22Rv1 (cell line): ENCODE results near the gene CAVIN4.

ENCODE experiments used
- H3K27ac ChIP-seq: fragments of 450-650 bp; 2 replicates; pipeline ENCODE4 v1.5.1; 2017
- CTCF ChIP-seq: fragments of 450-650 bp; IDR thresholded peaks from 2 replicates; pipeline ENCODE4 v1.5.1; 2017; ENCODE audit warnings: mild to moderate bottlenecking
- ZFX ChIP-seq: fragments of 450-650 bp; IDR thresholded peaks from 2 replicates; pipeline ENCODE4 v1.6.1; 2017; ENCODE audit warnings: antibody characterized with exemption, borderline replicate concordance

Gene CAVIN4

GRCh38 chr9:100561256-100561655 lies 16.6 kb upstream of the CAVIN4 start:
- no peak for TF ChIP-seq CTCF
- TF ChIP-seq ZFX = no peak

DNA sequence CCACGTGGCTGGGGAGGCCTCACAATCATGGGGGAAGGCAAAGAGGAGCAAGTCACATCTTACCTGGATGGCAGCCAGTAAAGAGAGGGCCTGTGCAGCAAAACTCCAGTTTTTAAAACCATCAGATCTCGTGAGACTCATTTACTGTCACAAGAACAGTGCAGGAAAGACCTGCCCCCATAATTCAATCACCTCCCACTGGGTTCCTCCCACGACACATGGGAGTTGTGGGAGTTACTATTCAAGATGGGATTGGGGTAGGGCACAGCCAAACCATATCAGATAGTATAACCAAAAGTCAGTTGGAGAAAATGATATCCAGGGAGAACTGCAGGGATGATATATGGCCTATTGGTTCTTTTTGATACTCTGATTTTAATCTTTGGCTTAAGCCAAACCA lies 10.0 kb upstream of the CAVIN4 start:
- TF ChIP-seq CTCF (no peak), ZFX (no peak)
- no peak overlapping the region for H3K27ac ChIP-seq

More at GRCh38 chr9:100561256-100561655, 16.6 kb upstream of the CAVIN4 start:
- H3K27ac ChIP-seq = no peak overlapping the region

GRCh38 chr9:100573655-100574260 lies 4.1 kb upstream of the CAVIN4 start:
- H3K27ac ChIP-seq = no peak overlapping the region
- TF ChIP-seq CTCF (no peak), ZFX (no peak)

- H3K27ac ChIP-seq = no peak overlapping the region
- no peak for TF ChIP-seq CTCF
Observed at GRCh38 chr9:100575006-100575405, 2.9 kb upstream of the CAVIN4 start.

- no peak overlapping the region for H3K27ac ChIP-seq
- TF ChIP-seq ZFX (no peak), CTCF (no peak)
Observed at GRCh38 chr9:100575765-100576386, 2.0 kb upstream of the CAVIN4 start.

GRCh38 chr9:100578610-100579009 lies 731 bp downstream of the CAVIN4 start:
- TF ChIP-seq ZFX (no peak), CTCF (no peak)
- H3K27ac ChIP-seq = no peak overlapping the region

- H3K27ac ChIP-seq = no peak overlapping the region
- TF ChIP-seq ZFX = no peak
Observed at GRCh38 chr9:100579665-100580064, 1.8 kb downstream of the CAVIN4 start.

DNA sequence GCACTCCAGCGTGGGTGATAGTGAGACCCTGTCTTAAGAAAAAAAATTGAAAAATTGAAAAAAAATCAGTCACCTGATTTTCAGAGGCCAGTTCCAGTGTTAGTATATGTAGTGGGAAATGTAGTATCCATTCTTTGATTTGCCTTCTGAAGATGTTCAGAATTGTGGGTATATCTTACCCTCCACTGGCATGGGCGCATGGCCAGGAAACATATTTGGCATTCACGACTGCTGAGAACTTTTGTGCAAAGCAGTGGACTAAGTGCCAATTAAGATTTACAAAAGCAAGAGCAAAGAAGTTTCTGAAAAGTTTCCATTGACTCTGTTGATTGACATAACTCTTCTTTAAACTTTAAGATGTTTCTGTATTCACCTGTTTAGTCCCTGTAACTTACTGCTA lies 2.4 kb downstream of the CAVIN4 start:
- no peak overlapping the region for H3K27ac ChIP-seq
- TF ChIP-seq CTCF (no peak), ZFX (no peak)
